Thoracic aorta endothelial cell (primary cell): ENCODE data around the gene PDE12. TPM values are rescaled to one million over a fixed set of nuclear protein-coding genes. Genes with fewer than 3 reads are reported as not detected.

ENCODE experiments used
- small RNA-seq: library from RNA; depleted of rRNA; stranded (forward); fragments of <200 nt; gene quantifications from one replicate; pipeline ENCODE3, GENCODE V24; 2012
- total RNA-seq: library from RNA; depleted of rRNA; stranded (reverse); fragments of >200 nt; gene quantifications from 2 replicates; pipeline ENCODE4 v1.2.3, GENCODE V29; 2012

The PDE12 gene, protein sequence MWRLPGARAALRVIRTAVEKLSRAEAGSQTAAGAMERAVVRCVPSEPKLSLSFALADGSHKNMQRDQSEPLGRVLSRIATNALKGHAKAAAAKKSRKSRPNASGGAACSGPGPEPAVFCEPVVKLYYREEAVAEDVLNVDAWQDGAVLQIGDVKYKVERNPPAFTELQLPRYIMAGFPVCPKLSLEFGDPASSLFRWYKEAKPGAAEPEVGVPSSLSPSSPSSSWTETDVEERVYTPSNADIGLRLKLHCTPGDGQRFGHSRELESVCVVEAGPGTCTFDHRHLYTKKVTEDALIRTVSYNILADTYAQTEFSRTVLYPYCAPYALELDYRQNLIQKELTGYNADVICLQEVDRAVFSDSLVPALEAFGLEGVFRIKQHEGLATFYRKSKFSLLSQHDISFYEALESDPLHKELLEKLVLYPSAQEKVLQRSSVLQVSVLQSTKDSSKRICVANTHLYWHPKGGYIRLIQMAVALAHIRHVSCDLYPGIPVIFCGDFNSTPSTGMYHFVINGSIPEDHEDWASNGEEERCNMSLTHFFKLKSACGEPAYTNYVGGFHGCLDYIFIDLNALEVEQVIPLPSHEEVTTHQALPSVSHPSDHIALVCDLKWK
- total RNA-seq, result 31.3 and 36.5 TPM in 2 replicates

DNA sequence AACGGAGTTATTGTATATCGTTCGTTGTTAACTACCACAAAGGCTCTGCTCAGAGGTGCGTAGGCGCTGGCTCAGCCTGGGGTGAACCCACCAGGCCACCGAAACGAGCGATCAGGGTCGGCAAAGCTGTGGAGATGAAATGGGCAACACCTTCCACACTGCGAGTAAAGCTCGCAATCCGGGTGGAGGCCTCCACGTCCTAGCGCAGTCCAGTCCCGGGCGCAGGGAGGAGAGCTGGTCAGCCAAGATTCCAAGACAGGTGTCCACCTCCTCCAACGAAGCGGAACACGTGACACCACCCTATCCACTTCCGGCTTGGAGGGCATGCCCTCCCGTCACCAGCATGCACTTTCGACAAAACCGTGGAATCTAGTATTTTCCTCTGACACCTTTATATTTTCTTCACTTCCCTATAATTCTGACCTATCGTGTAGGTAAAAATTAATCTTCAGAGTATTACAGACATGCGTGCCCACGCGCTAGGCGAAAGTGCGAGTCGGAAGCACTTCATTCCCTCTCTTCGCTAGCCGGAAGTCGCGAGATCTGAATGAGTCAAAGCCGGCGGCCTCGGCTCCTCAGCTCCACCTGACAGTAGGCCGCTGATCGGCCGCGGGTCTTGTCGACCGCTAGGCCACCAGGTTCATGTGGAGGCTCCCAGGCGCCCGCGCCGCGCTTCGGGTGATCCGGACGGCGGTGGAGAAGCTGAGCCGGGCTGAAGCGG lies at the start of gene PDE12:
PDE12 (plus strand) TSS at position 537 of the 721 bp plus-strand sequence; CDS start at position 643, 106 bp downstream.

DNA sequence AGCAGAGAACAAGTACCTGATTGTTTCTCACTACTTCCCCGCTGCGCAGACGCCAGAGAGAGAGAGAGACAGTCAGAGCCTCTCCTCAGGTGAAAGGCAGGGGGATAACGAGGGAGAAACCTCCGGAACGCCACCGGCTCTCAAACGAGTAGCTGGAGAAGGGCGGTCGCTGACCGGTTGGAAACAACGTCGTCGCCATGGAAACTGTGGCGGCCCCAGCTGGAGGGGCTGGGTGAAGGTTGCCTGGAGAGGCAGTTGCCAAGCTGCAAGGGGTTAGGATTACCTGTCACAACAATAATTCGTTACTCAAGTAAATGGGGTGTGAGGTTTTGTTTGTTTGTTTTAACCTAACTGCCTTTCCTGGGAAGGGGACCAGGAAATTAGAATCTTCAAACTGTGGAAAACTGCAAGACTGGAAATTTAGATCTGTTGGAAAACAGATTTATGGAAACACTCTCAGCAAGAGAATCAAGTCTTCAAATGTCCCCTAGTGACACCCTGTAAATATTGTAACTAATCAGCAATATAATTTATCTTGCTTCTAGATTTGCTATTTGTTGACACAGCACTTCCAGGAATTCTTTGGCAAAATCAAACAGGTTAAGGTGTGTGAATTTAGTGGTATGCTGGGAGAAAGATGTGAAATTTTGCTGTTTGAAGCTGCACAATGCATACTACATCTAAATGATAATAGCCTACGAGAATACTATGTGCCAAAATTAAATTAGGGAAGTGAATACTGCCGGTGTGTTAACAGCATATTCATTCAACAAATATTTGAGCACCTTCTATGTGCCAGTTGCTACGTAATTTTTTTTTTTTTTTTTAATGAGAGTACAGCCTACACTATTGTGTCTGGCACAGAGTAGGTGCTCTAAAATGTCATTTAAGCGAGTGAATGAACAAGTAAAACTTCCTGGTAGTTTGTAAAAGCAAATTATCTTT lies 11.6 kb upstream of the PDE12 start, which contains the start of gene DNAH12:
DNAH12 (minus strand) TSS at position 164 of the 945 bp plus-strand sequence. CDS start 1,474 bp downstream, outside the sequence.

DNA sequence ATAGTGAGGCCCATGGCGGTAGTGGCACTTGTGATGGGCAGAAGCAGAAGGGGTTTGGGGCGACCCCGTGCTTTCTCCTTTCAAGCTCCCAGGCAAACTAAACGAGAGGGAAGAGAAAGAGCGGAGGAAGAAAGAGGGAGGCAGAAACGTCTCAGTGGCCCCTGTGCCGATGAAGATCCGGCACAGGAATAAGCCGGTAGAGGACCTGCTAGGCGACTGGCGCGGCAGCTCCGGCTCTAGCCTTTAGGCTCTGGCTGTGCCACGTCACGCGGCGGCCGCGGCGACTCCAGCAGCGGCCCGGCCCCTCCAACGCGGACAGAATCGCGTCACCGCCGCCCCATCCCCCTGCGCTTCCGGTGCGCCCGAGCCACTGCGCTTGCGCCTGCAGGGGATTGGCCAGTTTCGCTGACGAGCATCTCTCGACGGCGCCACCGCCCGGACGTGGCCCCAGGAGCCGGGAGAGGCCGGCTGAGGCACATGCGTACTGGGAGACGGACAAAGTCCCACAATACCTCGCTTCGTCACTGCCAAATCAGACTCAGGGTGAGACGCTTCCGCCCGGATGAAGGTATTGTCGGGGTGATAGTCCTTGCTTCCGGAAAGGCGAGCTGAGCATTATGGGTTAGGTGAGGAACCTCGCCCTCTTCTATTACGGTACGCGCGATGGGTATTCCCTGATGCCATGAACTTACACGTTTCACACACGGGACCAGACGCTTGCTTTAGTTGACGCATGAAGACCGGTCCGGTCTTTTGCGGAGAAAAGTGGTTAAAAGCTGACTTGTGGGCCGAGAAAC lies 41.3 kb downstream of the PDE12 start, which contains the start of gene ARF4:
ARF4 (minus strand) TSS at position 218 of the 797 bp plus-strand sequence; CDS start at position 14, 204 bp downstream.

Small RNA genes lying within 50 kb of the gene (small RNA-seq; reads per million reads assigned to genes)
- gene RNU6-108P (not detected), gene RNU6-1181P (not detected), gene RNU6-483P (not detected)

Other genes with a start within 250 kb of the PDE12 start
- gene DNAH12, start 11.9 kb upstream of the PDE12 start, total RNA-seq, result under 0.01 and 0.14 TPM in 2 replicates
- 309 and 386 TPM in 2 replicates for gene ARF4, start 41.1 kb downstream of the PDE12 start, total RNA-seq
- gene DENND6A, start 136.8 kb downstream of the PDE12 start, total RNA-seq, result 38.9 and 60.8 TPM in 2 replicates
- 57.2 and 77.1 TPM in 2 replicates for gene SLMAP, start 200.0 kb downstream of the PDE12 start, total RNA-seq